ENCODE results near the gene RFNG.

- TF ChIP-seq POLR2AphosphoS5 (IDR thresholded peaks at IDR 0.05) (no peak), CTCF (IDR thresholded peaks at IDR 0.05) (no peak), EP300 (IDR thresholded peaks at IDR 0.05; ENCODE audit: low read depth) (no peak), POLR2A (IDR thresholded peaks at IDR 0.05) (no peak)
These were observed 29.9 kb upstream of the RFNG start for GRCh38 chr17:82081546-82081945.

Measured in transverse colon (tissue), 4 donors.